NCI-H446 treated with DMSO at 0.1 percent for 48 hours (cell line): ENCODE data around the gene CFAP58.

Experiments used
- DNase-seq: peaks from one replicate; lab custom pipeline; 2025; lab: John Stamatoyannopoulos, UW

CFAP58 gene

GRCh38 chr10:104487794-104488438 is 134.3 kb downstream of the CFAP58 start:
- no peak for DNase-seq

- no peak for DNase-seq
Measured at GRCh38 chr10:104488439-104488832, 134.8 kb downstream of the CFAP58 start.

- peak; percentile 58 for DNase-seq
Measured at GRCh38 chr10:104492329-104492940, 138.8 kb downstream of the CFAP58 start.

- no peak for DNase-seq
Measured at GRCh38 chr10:104498347-104499081, 144.9 kb downstream of the CFAP58 start.

GRCh38 chr10:104501449-104501848 is 147.8 kb downstream of the CFAP58 start:
- no peak for DNase-seq

- no peak for DNase-seq
Measured at GRCh38 chr10:104501864-104502579, 148.4 kb downstream of the CFAP58 start.

GRCh38 chr10:104502907-104503306 is 149.3 kb downstream of the CFAP58 start:
- no peak for DNase-seq
